Measurements from ENCODE around the gene GM2A. TPM values are rescaled to one million over a fixed set of nuclear protein-coding genes. Genes with fewer than 3 reads are reported as not detected.

GM2A gene
- total and polyA plus RNA-seq, 9 of the 15 experiments (the other 6 are each of a cell fraction or from before 2014, with no cell fraction given), result 5.8 to 36.0 (median 10.0) TPM

GRCh38 chr5:151213803-151214613 is 39.0 kb upstream of the GM2A start (continued):
- TF ChIP-seq, protein P1, sequence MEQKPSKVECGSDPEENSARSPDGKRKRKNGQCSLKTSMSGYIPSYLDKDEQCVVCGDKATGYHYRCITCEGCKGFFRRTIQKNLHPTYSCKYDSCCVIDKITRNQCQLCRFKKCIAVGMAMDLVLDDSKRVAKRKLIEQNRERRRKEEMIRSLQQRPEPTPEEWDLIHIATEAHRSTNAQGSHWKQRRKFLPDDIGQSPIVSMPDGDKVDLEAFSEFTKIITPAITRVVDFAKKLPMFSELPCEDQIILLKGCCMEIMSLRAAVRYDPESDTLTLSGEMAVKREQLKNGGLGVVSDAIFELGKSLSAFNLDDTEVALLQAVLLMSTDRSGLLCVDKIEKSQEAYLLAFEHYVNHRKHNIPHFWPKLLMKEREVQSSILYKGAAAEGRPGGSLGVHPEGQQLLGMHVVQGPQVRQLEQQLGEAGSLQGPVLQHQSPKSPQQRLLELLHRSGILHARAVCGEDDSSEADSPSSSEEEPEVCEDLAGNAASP (IDR thresholded peaks at IDR 0.05), result no peak
- TF ChIP-seq CUX1 (CRISPR knock-in tag; IDR thresholded peaks at IDR 0.05), result no peak
- no peak for TF ChIP-seq STAT6 (CRISPR knock-in tag; IDR thresholded peaks at IDR 0.05)
- no peak for TF ChIP-seq FOXP1 (CRISPR knock-in tag; IDR thresholded peaks at IDR 0.05)
- TF ChIP-seq ZNF707 (CRISPR knock-in tag; conservative IDR thresholded peaks at IDR 0.05), result no peak
- TF ChIP-seq MTA3 (IDR thresholded peaks at IDR 0.05; ENCODE audit: borderline replicate concordance), result 0 out of 2 replicates have a peak, but pooled peaks have one; percentile 51
- 0 out of 2 replicates have a peak, but pooled peaks have one; percentile 56 for TF ChIP-seq ZBTB17 (CRISPR knock-in tag; IDR thresholded peaks at IDR 0.05)
- no peak for TF ChIP-seq BCOR (IDR thresholded peaks at IDR 0.05)
- no peak for TF ChIP-seq ZFP36 (IDR thresholded peaks at IDR 0.05; ENCODE audit: low read depth, low read length, partially characterized antibody)
- peak; percentile 51; the same call in 1 of the 2 replicates for TF ChIP-seq ESRRA (IDR thresholded peaks at IDR 0.05; ENCODE audit: borderline replicate concordance, low read depth)
- TF ChIP-seq SAFB2 (IDR thresholded peaks at IDR 0.05; ENCODE audit: borderline replicate concordance, low read depth, low read length, severe bottlenecking), result no peak
- peak; percentile 74 for TF ChIP-seq TFAP4 (CRISPR knock-in tag; IDR thresholded peaks at IDR 0.05; ENCODE audit: borderline replicate concordance)
- TF ChIP-seq, protein P2, sequence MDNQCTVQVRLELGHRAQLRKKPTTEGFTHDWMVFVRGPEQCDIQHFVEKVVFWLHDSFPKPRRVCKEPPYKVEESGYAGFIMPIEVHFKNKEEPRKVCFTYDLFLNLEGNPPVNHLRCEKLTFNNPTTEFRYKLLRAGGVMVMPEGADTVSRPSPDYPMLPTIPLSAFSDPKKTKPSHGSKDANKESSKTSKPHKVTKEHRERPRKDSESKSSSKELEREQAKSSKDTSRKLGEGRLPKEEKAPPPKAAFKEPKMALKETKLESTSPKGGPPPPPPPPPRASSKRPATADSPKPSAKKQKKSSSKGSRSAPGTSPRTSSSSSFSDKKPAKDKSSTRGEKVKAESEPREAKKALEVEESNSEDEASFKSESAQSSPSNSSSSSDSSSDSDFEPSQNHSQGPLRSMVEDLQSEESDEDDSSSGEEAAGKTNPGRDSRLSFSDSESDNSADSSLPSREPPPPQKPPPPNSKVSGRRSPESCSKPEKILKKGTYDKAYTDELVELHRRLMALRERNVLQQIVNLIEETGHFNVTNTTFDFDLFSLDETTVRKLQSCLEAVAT (IDR thresholded peaks at IDR 0.05), result no peak
